Loucy (cell line): ENCODE data around the gene CTNS.

Source experiments
- H2AFZ ChIP-seq: fragments of 200-600 bp; sonication (generic); 2 replicates; pipeline ENCODE4 v1.6.0; 2016; ENCODE audit warnings: antibody characterized with exemption, mild to moderate bottlenecking, low read length, moderate library complexity
- H3F3A ChIP-seq: fragments of 200-600 bp; 2 replicates; pipeline ENCODE4 v1.6.0; 2016; ENCODE audit warnings: antibody characterized with exemption, low read depth, mild to moderate bottlenecking
- H3K27me3 ChIP-seq: fragments of 200-600 bp; sonication (generic); 2 replicates; pipeline ENCODE4 v1.6.1; 2014; ENCODE audit warnings: low read length, mild to moderate bottlenecking; ENCODE audit not compliant: insufficient read depth, poor library complexity, severe bottlenecking
- H3K36me3 ChIP-seq: fragments of 200-600 bp; sonication (generic); 2 replicates; pipeline ENCODE4 v1.6.1; 2016; ENCODE audit warnings: low read length; ENCODE audit not compliant: insufficient read depth
- H3K4me1 ChIP-seq: fragments of 200-600 bp; sonication (generic); 2 replicates; pipeline ENCODE4 v1.5.1; 2014; ENCODE audit warnings: low read length, mild to moderate bottlenecking; ENCODE audit not compliant: insufficient read depth, poor library complexity, severe bottlenecking
- H3K4me2 ChIP-seq: fragments of 200-600 bp; sonication (generic); 2 replicates; pipeline ENCODE4 v1.6.0; 2014; ENCODE audit warnings: antibody characterized with exemption, low read length, low read depth, mild to moderate bottlenecking; ENCODE audit not compliant: poor library complexity, severe bottlenecking
- H3K4me3 ChIP-seq: fragments of 200-600 bp; sonication (generic); 2 replicates; pipeline ENCODE4 v1.5.1; 2014; ENCODE audit warnings: low read length, mild to moderate bottlenecking, mixed read lengths; ENCODE audit not compliant: poor library complexity, severe bottlenecking
- H3K79me2 ChIP-seq: fragments of 200-600 bp; sonication (generic); 2 replicates; pipeline ENCODE4 v1.6.1; 2014; ENCODE audit warnings: low read length; ENCODE audit not compliant: insufficient read depth
- H3K9ac ChIP-seq: fragments of 200-600 bp; sonication (generic); 2 replicates; pipeline ENCODE4 v1.6.0; 2014; ENCODE audit warnings: mild to moderate bottlenecking, low read depth, low read length, moderate library complexity; ENCODE audit not compliant: poor library complexity, severe bottlenecking
- H3K9me2 ChIP-seq: fragments of 200-600 bp; sonication (generic); replicated peaks from 2 replicates; pipeline ENCODE4 v1.6.1; 2016; ENCODE audit warnings: low read depth, low read length, mixed read lengths
- H3K9me3 ChIP-seq: fragments of 200-600 bp; sonication (generic); 2 replicates; pipeline ENCODE4 v1.6.1; 2014; ENCODE audit warnings: mild to moderate bottlenecking, antibody characterized with exemption, low read length, low read depth; ENCODE audit not compliant: insufficient read depth
- H4K20me1 ChIP-seq: fragments of 200-600 bp; sonication (generic); 2 replicates; pipeline ENCODE4 v1.6.0; 2014; ENCODE audit warnings: antibody characterized with exemption, low read length, mild to moderate bottlenecking; ENCODE audit not compliant: insufficient read depth, poor library complexity, severe bottlenecking
- CTCF ChIP-seq: fragments of 200-600 bp; sonication (generic); conservative IDR thresholded peaks from 2 replicates; pipeline ENCODE4 v1.5.1; 2014; ENCODE audit warnings: mild to moderate bottlenecking, antibody characterized with exemption, low read length
- EZH2phosphoT487 ChIP-seq: fragments of 200-600 bp; IDR thresholded peaks from 2 replicates; pipeline ENCODE4 v1.6.1; 2018; ENCODE audit warnings: antibody characterized with exemption, mild to moderate bottlenecking, moderate library complexity, borderline replicate concordance

CTNS gene

DNA sequence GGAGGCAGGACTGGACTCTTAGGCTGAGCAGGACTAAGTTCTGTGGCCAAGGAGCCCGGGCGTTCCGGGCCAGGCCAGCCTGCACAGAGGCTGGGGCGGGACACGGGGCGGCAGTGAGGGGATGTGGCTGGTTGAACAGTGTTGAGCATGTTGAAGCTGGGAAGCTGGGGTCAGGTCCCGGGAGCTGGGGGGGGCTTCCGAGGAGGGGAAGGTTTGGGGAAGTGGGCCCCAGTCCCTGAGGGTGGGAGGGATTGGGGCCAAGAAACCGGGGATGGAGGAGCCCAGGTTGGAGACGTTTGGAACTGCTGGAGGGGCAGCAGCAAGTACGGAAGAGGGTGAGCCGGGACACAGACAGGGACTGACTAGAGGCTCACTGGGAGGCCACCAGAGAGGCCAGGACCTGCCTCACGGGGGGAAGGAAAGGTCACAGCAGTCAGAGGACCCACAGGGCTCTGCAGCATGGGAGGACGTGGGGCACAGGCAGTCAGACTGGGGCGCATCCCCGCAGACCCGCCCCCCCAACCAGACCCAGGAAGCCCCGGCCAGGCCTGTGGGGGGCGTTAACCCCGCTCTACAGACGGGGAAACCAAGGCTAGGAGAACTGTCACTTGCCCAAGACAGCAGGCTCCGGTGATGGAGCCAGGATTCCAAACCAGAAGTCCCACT is 22.4 kb downstream of the CTNS start:
- Histone ChIP-seq H3K9ac (no peak overlapping the region), H3K9me3 (no peaks in the 10 kb centered on the region), H3K27me3 (no peaks in the 10 kb centered on the region), H3F3A (no peaks in the 10 kb centered on the region), H3K36me3 (no peaks in the 10 kb centered on the region), H2AFZ (no peak overlapping the region), H3K4me1 (no peaks in the 10 kb centered on the region), H3K4me2 (no peak overlapping the region), H3K9me2 (no peaks in the 10 kb centered on the region), H4K20me1 (no peaks in the 10 kb centered on the region), H3K79me2 (no peaks in the 10 kb centered on the region), H3K4me3 (no peak overlapping the region)
- TF ChIP-seq CTCF = no peak
- TF ChIP-seq EZH2phosphoT487 = no peak

DNA sequence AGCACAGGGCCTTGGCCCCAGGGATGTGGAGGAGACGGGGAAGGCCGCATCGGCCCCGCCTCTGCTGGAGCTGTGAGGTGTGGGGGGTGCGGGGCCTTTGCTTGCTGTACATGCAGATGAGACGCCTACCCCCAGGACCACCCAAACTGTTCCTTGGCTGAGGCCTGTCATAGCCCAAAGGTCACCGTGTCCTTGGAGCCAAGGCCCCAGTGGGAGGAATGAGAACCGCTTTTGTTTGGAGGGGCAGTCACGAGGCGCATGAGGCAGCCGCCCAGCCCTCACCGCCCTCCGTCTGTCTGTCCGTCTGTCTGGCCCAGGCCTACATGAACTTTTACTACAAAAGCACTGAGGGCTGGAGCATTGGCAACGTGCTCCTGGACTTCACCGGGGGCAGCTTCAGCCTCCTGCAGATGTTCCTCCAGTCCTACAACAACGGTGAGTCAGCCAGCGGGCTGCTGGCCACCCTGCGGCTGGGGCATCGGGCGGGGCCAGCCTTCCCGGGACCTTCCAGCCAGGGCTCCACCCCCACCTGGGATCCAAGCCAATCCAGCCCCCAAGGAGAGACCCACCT is 23.1 kb downstream of the CTNS start:
- Histone ChIP-seq H3K9me3 (no peaks in the 10 kb centered on the region), H3K79me2 (no peaks in the 10 kb centered on the region), H3K9me2 (no peaks in the 10 kb centered on the region), H3K4me3 (no peak overlapping the region), H3K4me1 (no peaks in the 10 kb centered on the region), H3K36me3 (no peaks in the 10 kb centered on the region), H3F3A (no peaks in the 10 kb centered on the region), H3K27me3 (no peaks in the 10 kb centered on the region), H3K4me2 (no peak overlapping the region), H2AFZ (no peak overlapping the region), H4K20me1 (no peaks in the 10 kb centered on the region), H3K9ac (no peak overlapping the region)
- TF ChIP-seq CTCF = no peak
- no peak for TF ChIP-seq EZH2phosphoT487

- Histone ChIP-seq H3K79me2 (no peaks in the 10 kb centered on the region), H3K4me3 (no peak overlapping the region), H3F3A (no peaks in the 10 kb centered on the region), H3K9me3 (no peaks in the 10 kb centered on the region), H3K4me2 (no peak overlapping the region), H4K20me1 (no peaks in the 10 kb centered on the region), H3K36me3 (no peaks in the 10 kb centered on the region), H3K4me1 (no peaks in the 10 kb centered on the region), H3K27me3 (no peaks in the 10 kb centered on the region), H3K9ac (no peak overlapping the region), H2AFZ (no peak overlapping the region), H3K9me2 (no peaks in the 10 kb centered on the region)
- TF ChIP-seq CTCF = no peak
Observed at GRCh38 chr17:3660311-3660891, 23.8 kb downstream of the CTNS start.
